DMS 273 (cell line): ENCODE data around the gene ARHGAP23.
A peak's percentile ranks its signal among the peaks of the same experiment; 100 is the strongest.

Source experiments
- DNase-seq: peaks from one replicate; lab custom pipeline; 2025; ENCODE audit not compliant: unreplicated experiment; lab: John Stamatoyannopoulos, UW

ARHGAP23 gene

GRCh38 chr17:38544839-38545209 is 116.6 kb downstream of the ARHGAP23 start:
- no peak for DNase-seq

GRCh38 chr17:38545531-38546225 is 117.4 kb downstream of the ARHGAP23 start:
- DNase-seq, result no peak

- DNase-seq, result no peak
Observed at GRCh38 chr17:38546396-38546795, 118.1 kb downstream of the ARHGAP23 start.

- DNase-seq, result no peak
Observed at GRCh38 chr17:38547444-38547843, 119.2 kb downstream of the ARHGAP23 start.

- no peak for DNase-seq
Observed at GRCh38 chr17:38549285-38549684, 121.0 kb downstream of the ARHGAP23 start.

- no peak for DNase-seq
Observed at GRCh38 chr17:38550661-38551060, 122.4 kb downstream of the ARHGAP23 start.

- DNase-seq, result no peak
Observed at GRCh38 chr17:38551121-38551520, 122.9 kb downstream of the ARHGAP23 start.

- no peak for DNase-seq
Observed at GRCh38 chr17:38552343-38552742, 124.1 kb downstream of the ARHGAP23 start.

GRCh38 chr17:38554430-38555350 is 126.4 kb downstream of the ARHGAP23 start:
- peak; percentile 84 for DNase-seq

GRCh38 chr17:38556239-38556638 is 128.0 kb downstream of the ARHGAP23 start:
- DNase-seq, result no peak

GRCh38 chr17:38557396-38557795 is 129.1 kb downstream of the ARHGAP23 start:
- no peak for DNase-seq

- peak; percentile 99 for DNase-seq
Observed at GRCh38 chr17:38557836-38558727, 129.8 kb downstream of the ARHGAP23 start.

- DNase-seq, result peak; percentile 84
Observed at GRCh38 chr17:38558728-38559050, 130.4 kb downstream of the ARHGAP23 start.

- DNase-seq, result peak; percentile 97
Observed at GRCh38 chr17:38559051-38559879, 131.0 kb downstream of the ARHGAP23 start.

- no peak for DNase-seq
Observed at GRCh38 chr17:38559880-38560230, 131.6 kb downstream of the ARHGAP23 start.

GRCh38 chr17:38560503-38561318 is 132.4 kb downstream of the ARHGAP23 start:
- DNase-seq, result no peak

- no peak for DNase-seq
Observed at GRCh38 chr17:38561416-38562214, 133.4 kb downstream of the ARHGAP23 start.
